ENCODE measurements around the gene PAWR. TPM values are rescaled to one million over a fixed set of nuclear protein-coding genes. Genes with fewer than 3 reads are reported as not detected.

The PAWR gene
- total and polyA plus RNA-seq, 2 experiments from 2014 or later: 149 to 180 TPM

DNA sequence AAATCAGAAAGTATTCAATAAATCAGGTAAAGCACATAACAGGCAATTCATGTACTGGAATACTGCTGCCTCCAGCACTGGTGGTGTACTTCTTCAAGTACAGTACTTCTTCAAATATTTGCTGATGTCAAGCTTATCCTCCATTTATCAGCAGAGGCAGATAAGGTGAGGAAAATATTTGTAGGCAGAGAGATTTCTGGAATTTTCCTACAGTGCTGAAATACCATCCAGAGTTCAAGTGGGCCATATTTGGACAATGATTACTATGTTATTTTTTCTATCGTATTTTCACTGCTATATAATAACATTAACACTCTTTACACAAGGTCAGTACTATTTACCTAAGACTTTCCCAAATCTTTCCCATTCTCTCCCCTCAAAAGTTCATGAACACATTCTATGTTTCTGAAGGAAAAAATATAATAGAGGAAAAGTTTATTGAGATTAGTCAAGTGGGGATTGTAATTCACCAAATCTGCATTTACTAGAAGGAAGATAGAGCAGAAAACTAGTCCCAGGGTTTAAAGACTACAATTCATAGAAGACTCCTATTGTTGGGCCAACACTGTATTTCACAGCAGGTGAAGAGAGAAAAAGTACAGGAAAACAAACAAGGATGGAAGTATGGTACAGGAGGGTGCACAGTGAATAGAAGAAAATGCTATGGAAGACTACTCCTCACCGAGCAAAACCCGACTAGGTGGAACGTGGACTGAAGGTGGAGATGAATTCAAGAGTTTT, 141.1 kb downstream of the PAWR start (continued):
- TF ChIP-seq EZH2phosphoT487 (IDR thresholded peaks at IDR 0.05; ENCODE audit: unreplicated experiment): no peak

GRCh38 chr12:79548610-79548924, 142.2 kb downstream of the PAWR start:
- Mint-ChIP-seq H3K27ac (peak overlapping the region; percentile 99), H3K36me3 (ENCODE audit: low read depth) (peaks cover 27% of the 10 kb centered on the region), H3K4me3 (no peak overlapping the region), H3K27me3 (ENCODE audit: insufficient read depth, low read depth, poor library complexity) (peaks cover 5% of the 10 kb centered on the region), H3K9me3 (peaks cover 10% of the 10 kb centered on the region), H3K4me1 (peaks cover 67% of the 10 kb centered on the region)
- TF ChIP-seq, protein P1, sequence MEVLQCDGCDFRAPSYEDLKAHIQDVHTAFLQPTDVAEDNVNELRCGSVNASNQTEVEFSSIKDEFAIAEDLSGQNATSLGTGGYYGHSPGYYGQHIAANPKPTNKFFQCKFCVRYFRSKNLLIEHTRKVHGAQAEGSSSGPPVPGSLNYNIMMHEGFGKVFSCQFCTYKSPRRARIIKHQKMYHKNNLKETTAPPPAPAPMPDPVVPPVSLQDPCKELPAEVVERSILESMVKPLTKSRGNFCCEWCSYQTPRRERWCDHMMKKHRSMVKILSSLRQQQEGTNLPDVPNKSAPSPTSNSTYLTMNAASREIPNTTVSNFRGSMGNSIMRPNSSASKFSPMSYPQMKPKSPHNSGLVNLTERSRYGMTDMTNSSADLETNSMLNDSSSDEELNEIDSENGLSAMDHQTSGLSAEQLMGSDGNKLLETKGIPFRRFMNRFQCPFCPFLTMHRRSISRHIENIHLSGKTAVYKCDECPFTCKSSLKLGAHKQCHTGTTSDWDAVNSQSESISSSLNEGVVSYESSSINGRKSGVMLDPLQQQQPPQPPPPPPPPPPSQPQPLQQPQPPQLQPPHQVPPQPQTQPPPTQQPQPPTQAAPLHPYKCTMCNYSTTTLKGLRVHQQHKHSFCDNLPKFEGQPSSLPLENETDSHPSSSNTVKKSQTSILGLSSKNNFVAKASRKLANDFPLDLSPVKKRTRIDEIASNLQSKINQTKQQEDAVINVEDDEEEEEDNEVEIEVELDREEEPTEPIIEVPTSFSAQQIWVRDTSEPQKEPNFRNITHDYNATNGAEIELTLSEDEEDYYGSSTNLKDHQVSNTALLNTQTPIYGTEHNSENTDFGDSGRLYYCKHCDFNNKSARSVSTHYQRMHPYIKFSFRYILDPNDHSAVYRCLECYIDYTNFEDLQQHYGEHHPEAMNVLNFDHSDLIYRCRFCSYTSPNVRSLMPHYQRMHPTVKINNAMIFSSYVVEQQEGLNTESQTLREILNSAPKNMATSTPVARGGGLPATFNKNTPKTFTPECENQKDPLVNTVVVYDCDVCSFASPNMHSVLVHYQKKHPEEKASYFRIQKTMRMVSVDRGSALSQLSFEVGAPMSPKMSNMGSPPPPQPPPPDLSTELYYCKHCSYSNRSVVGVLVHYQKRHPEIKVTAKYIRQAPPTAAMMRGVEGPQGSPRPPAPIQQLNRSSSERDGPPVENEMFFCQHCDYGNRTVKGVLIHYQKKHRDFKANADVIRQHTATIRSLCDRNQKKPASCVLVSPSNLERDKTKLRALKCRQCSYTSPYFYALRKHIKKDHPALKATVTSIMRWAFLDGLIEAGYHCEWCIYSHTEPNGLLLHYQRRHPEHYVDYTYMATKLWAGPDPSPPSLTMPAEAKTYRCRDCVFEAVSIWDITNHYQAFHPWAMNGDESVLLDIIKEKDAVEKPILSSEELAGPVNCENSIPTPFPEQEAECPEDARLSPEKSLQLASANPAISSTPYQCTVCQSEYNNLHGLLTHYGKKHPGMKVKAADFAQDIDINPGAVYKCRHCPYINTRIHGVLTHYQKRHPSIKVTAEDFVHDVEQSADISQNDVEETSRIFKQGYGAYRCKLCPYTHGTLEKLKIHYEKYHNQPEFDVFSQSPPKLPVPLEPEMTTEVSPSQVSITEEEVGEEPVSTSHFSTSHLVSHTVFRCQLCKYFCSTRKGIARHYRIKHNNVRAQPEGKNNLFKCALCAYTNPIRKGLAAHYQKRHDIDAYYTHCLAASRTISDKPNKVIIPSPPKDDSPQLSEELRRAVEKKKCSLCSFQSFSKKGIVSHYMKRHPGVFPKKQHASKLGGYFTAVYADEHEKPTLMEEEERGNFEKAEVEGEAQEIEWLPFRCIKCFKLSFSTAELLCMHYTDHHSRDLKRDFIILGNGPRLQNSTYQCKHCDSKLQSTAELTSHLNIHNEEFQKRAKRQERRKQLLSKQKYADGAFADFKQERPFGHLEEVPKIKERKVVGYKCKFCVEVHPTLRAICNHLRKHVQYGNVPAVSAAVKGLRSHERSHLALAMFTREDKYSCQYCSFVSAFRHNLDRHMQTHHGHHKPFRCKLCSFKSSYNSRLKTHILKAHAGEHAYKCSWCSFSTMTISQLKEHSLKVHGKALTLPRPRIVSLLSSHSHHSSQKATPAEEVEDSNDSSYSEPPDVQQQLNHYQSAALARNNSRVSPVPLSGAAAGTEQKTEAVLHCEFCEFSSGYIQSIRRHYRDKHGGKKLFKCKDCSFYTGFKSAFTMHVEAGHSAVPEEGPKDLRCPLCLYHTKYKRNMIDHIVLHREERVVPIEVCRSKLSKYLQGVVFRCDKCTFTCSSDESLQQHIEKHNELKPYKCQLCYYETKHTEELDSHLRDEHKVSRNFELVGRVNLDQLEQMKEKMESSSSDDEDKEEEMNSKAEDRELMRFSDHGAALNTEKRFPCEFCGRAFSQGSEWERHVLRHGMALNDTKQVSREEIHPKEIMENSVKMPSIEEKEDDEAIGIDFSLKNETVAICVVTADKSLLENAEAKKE (CRISPR knock-in tag; IDR thresholded peaks at IDR 0.05): no peak
- TF ChIP-seq STAT1 (IDR thresholded peaks at IDR 0.05; ENCODE audit: unreplicated experiment) (no peak), POLR2AphosphoS5 (IDR thresholded peaks at IDR 0.05; ENCODE audit: low read depth) (no peak), CREB1 (CRISPR knock-in tag; IDR thresholded peaks at IDR 0.05; ENCODE audit: low read depth) (no peak), NANOG (IDR thresholded peaks at IDR 0.05; ENCODE audit: borderline replicate concordance) (no peak), ETS1 (IDR thresholded peaks at IDR 0.05) (no peak), EZH2phosphoT487 (IDR thresholded peaks at IDR 0.05; ENCODE audit: unreplicated experiment) (no peak), EZH2 (IDR thresholded peaks at IDR 0.05; ENCODE audit: low read depth, unreplicated experiment) (no peak), ZNF331 (CRISPR knock-in tag; IDR thresholded peaks at IDR 0.05; ENCODE audit: low read depth) (no peak), ZNF114 (CRISPR knock-in tag; IDR thresholded peaks at IDR 0.05) (no peak), JUNB (IDR thresholded peaks at IDR 0.05; ENCODE audit: unreplicated experiment) (no peak)
- TF ChIP-seq, protein P2, sequence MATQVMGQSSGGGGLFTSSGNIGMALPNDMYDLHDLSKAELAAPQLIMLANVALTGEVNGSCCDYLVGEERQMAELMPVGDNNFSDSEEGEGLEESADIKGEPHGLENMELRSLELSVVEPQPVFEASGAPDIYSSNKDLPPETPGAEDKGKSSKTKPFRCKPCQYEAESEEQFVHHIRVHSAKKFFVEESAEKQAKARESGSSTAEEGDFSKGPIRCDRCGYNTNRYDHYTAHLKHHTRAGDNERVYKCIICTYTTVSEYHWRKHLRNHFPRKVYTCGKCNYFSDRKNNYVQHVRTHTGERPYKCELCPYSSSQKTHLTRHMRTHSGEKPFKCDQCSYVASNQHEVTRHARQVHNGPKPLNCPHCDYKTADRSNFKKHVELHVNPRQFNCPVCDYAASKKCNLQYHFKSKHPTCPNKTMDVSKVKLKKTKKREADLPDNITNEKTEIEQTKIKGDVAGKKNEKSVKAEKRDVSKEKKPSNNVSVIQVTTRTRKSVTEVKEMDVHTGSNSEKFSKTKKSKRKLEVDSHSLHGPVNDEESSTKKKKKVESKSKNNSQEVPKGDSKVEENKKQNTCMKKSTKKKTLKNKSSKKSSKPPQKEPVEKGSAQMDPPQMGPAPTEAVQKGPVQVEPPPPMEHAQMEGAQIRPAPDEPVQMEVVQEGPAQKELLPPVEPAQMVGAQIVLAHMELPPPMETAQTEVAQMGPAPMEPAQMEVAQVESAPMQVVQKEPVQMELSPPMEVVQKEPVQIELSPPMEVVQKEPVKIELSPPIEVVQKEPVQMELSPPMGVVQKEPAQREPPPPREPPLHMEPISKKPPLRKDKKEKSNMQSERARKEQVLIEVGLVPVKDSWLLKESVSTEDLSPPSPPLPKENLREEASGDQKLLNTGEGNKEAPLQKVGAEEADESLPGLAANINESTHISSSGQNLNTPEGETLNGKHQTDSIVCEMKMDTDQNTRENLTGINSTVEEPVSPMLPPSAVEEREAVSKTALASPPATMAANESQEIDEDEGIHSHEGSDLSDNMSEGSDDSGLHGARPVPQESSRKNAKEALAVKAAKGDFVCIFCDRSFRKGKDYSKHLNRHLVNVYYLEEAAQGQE (IDR thresholded peaks at IDR 0.05; ENCODE audit: unreplicated experiment): no peak
- TF ChIP-seq, protein P3, sequence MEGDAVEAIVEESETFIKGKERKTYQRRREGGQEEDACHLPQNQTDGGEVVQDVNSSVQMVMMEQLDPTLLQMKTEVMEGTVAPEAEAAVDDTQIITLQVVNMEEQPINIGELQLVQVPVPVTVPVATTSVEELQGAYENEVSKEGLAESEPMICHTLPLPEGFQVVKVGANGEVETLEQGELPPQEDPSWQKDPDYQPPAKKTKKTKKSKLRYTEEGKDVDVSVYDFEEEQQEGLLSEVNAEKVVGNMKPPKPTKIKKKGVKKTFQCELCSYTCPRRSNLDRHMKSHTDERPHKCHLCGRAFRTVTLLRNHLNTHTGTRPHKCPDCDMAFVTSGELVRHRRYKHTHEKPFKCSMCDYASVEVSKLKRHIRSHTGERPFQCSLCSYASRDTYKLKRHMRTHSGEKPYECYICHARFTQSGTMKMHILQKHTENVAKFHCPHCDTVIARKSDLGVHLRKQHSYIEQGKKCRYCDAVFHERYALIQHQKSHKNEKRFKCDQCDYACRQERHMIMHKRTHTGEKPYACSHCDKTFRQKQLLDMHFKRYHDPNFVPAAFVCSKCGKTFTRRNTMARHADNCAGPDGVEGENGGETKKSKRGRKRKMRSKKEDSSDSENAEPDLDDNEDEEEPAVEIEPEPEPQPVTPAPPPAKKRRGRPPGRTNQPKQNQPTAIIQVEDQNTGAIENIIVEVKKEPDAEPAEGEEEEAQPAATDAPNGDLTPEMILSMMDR (conservative IDR thresholded peaks at IDR 0.05; ENCODE audit: low read depth in 2 of 2): no peak
- peaks cover 9% of the 10 kb centered on the region for H3F3A ChIP-seq (replicated peaks; ENCODE audit: low read depth)
- H3K79me2 ChIP-seq (replicated peaks; ENCODE audit: insufficient read depth): no peaks in the 10 kb centered on the region
- DNase-seq (ENCODE audit: low spot score): no peak
- peak overlapping the region; percentile 49; the same call in 1 of the 2 replicates for H3K4me2 ChIP-seq
- no peaks in the 10 kb centered on the region for H3K36me3 ChIP-seq (ENCODE audit: insufficient read depth)
- H3K4me3 ChIP-seq: no peak overlapping the region
- no peaks in the 10 kb centered on the region for H3K9me2 ChIP-seq (ENCODE audit: insufficient read depth)
- H3K27me3 ChIP-seq (ENCODE audit: insufficient read depth): no peaks in the 10 kb centered on the region
- peaks cover 51% of the 10 kb centered on the region for H3K4me1 ChIP-seq (ENCODE audit: insufficient read depth)
- H4K20me1 ChIP-seq (replicated peaks; ENCODE audit: insufficient read depth): no peaks in the 10 kb centered on the region
- H3K27ac ChIP-seq (ENCODE audit: low read depth): peak overlapping the region; percentile 98
- no peak overlapping the region for H2AFZ ChIP-seq
- ATAC-seq: no peak
